ENCODE measurements around the gene WWOX. TPM values are rescaled to one million over a fixed set of nuclear protein-coding genes. Genes with fewer than 3 reads are reported as not detected.

The WWOX gene
- polyA plus RNA-seq, 1 donor (not counting 4 experiments of a cell fraction or from before 2014, with no cell fraction given), result 5.1 TPM

GRCh38 chr16:78953526-78953925, 854.1 kb downstream of the WWOX start:
- DNase-seq (ENCODE audit: low read depth, low spot score) (no peak), FAIRE-seq (no peak)
- H3K9ac ChIP-seq (ENCODE audit: control insufficient read depth, extremely low read depth, insufficient read depth, low read length), result no peak overlapping the region
- TF ChIP-seq CTCF (optimal IDR thresholded peaks at IDR 0.05 in 1 of 3, IDR thresholded peaks at IDR 0.05 in 1 of 3, conservative IDR thresholded peaks at IDR 0.05 in 1 of 3; ENCODE audit: extremely low read depth in 1 of 3, insufficient read depth in 2 of 3, low read length in 3 of 3), result no peak
- TF ChIP-seq EZH2 (IDR thresholded peaks at IDR 0.05; ENCODE audit: low read length), result no peak
- dilution Hi-C loops (cut with MboI; ENCODE audit: extremely low pct_ligation_motif_present, low sequenced_read_pairs), result no loop called here
- peaks cover 7% of the 10 kb centered on the region for H3K4me1 ChIP-seq (ENCODE audit: control insufficient read depth, extremely low read depth, insufficient read depth, low read length)
- no peaks in the 10 kb centered on the region for H3K36me3 ChIP-seq (ENCODE audit: control insufficient read depth in 2 of 2, extremely low read depth in 1 of 2, insufficient read depth in 2 of 2, low read length in 2 of 2)
- H3K9me3 ChIP-seq (ENCODE audit: control insufficient read depth, low read depth, low read length), result no peaks in the 10 kb centered on the region
- H4K20me1 ChIP-seq (ENCODE audit: control insufficient read depth, extremely low read depth, insufficient read depth, low read length), result no peaks in the 10 kb centered on the region
- no peak overlapping the region for H3K4me3 ChIP-seq (ENCODE audit: control insufficient read depth in 2 of 3, extremely low read depth in 1 of 3, insufficient read depth in 2 of 3, low read depth in 1 of 3, low read length in 3 of 3)
- H3K9me1 ChIP-seq (ENCODE audit: control insufficient read depth, extremely low read depth, insufficient read depth, low read length), result no peaks in the 10 kb centered on the region
- H3K4me2 ChIP-seq (ENCODE audit: control insufficient read depth, extremely low read depth, insufficient read depth, low read depth, low read length), result no peak overlapping the region
- no peak overlapping the region for H2AFZ ChIP-seq (ENCODE audit: control insufficient read depth, low read length)
- H3K79me2 ChIP-seq (ENCODE audit: control insufficient read depth, insufficient read depth, low read length), result no peaks in the 10 kb centered on the region
- no peak overlapping the region for H3K27ac ChIP-seq (ENCODE audit: control insufficient read depth, insufficient read depth, low read length)
- no peaks in the 10 kb centered on the region for H3K27me3 ChIP-seq (ENCODE audit: control insufficient read depth, extremely low read depth, insufficient read depth, low read length)

- dilution Hi-C loops (cut with MboI; ENCODE audit: extremely low pct_ligation_motif_present, low sequenced_read_pairs), result no loop called here
Observed at GRCh38 chr16:78955206-78955605, 855.8 kb downstream of the WWOX start.

More at GRCh38 chr16:78955206-78955605, 855.8 kb downstream of the WWOX start:
- H3K27me3 ChIP-seq (ENCODE audit: control insufficient read depth, extremely low read depth, insufficient read depth, low read length), result no peaks in the 10 kb centered on the region
- no peak overlapping the region for H3K9ac ChIP-seq (ENCODE audit: control insufficient read depth, extremely low read depth, insufficient read depth, low read length)
- peaks cover 7% of the 10 kb centered on the region for H3K4me1 ChIP-seq (ENCODE audit: control insufficient read depth, extremely low read depth, insufficient read depth, low read length)
- H4K20me1 ChIP-seq (ENCODE audit: control insufficient read depth, extremely low read depth, insufficient read depth, low read length), result no peaks in the 10 kb centered on the region
- H3K4me3 ChIP-seq (ENCODE audit: control insufficient read depth in 2 of 3, extremely low read depth in 1 of 3, insufficient read depth in 2 of 3, low read depth in 1 of 3, low read length in 3 of 3), result no peak overlapping the region
- FAIRE-seq (no peak), DNase-seq (ENCODE audit: low read depth, low spot score) (no peak)
- no peaks in the 10 kb centered on the region for H3K36me3 ChIP-seq (ENCODE audit: control insufficient read depth in 2 of 2, extremely low read depth in 1 of 2, insufficient read depth in 2 of 2, low read length in 2 of 2)
- H3K4me2 ChIP-seq (ENCODE audit: control insufficient read depth, extremely low read depth, insufficient read depth, low read depth, low read length), result no peak overlapping the region
- H3K27ac ChIP-seq (ENCODE audit: control insufficient read depth, insufficient read depth, low read length), result no peak overlapping the region
- no peaks in the 10 kb centered on the region for H3K9me3 ChIP-seq (ENCODE audit: control insufficient read depth, low read depth, low read length)
- H2AFZ ChIP-seq (ENCODE audit: control insufficient read depth, low read length), result no peak overlapping the region
- no peaks in the 10 kb centered on the region for H3K79me2 ChIP-seq (ENCODE audit: control insufficient read depth, insufficient read depth, low read length)
- no peaks in the 10 kb centered on the region for H3K9me1 ChIP-seq (ENCODE audit: control insufficient read depth, extremely low read depth, insufficient read depth, low read length)
- TF ChIP-seq EZH2 (IDR thresholded peaks at IDR 0.05; ENCODE audit: low read length), result no peak
- no peak for TF ChIP-seq CTCF (optimal IDR thresholded peaks at IDR 0.05 in 1 of 3, IDR thresholded peaks at IDR 0.05 in 1 of 3, conservative IDR thresholded peaks at IDR 0.05 in 1 of 3; ENCODE audit: extremely low read depth in 1 of 3, insufficient read depth in 2 of 3, low read length in 3 of 3)

All from keratinocyte (primary cell).